Kidney (tissue), 14 donors: ENCODE results near the gene C9orf50. TPM values are rescaled to one million over a fixed set of nuclear protein-coding genes. Genes with fewer than 3 reads are reported as not detected.

Source experiments
- DNase-seq, 5 donors: peaks; one replicate each; pipeline ENCODE4 v3.0.0-alpha.2; 2013 to 2020
- FAIRE-seq: peaks from 2 replicates; lab custom pipeline; 2012; peaks lifted over from hg19 to GRCh38; lab: Jason Lieb, UNC
- H3K27ac ChIP-seq, 2 donors: one replicate each; pipeline ENCODE4 v1.7.0; 2013; ENCODE audit warnings: low read depth in 2 of 2, low read length in 2 of 2, inconsistent platforms in 1 of 2
- H3K27me3 ChIP-seq: one replicate; pipeline ENCODE4 v1.7.1; 2013; ENCODE audit warnings: low read length, inconsistent platforms; ENCODE audit not compliant: control insufficient read depth, insufficient read depth
- H3K36me3 ChIP-seq, 3 donors: one replicate each; pipeline versions ENCODE4 v1.7.0 to v1.7.1; 2013; ENCODE audit warnings: low read length in 3 of 3, control low read depth in 1 of 3, inconsistent platforms in 1 of 3; ENCODE audit not compliant: insufficient read depth in 3 of 3, control insufficient read depth in 2 of 3
- H3K4me1 ChIP-seq, 3 donors: one replicate each; pipeline versions ENCODE4 v1.7.0 to v1.7.1; 2013; ENCODE audit warnings: low read length in 3 of 3, inconsistent platforms in 1 of 3, low read depth in 1 of 3; ENCODE audit not compliant: control insufficient read depth in 2 of 3, insufficient read depth in 2 of 3
- H3K4me3 ChIP-seq, 3 donors: one replicate each; pipeline versions ENCODE4 v1.7.0 to v1.8.1; 2013; ENCODE audit warnings: low read length in 3 of 3, control low read depth in 1 of 3, inconsistent platforms in 1 of 3
- H3K9ac ChIP-seq, 3 donors: one replicate each; pipeline versions ENCODE4 v1.7.0 to v1.7.1; 2013; ENCODE audit warnings: low read length in 3 of 3, control low read depth in 1 of 3, inconsistent platforms in 1 of 3
- H3K9me3 ChIP-seq, 3 donors: one replicate each; pipeline versions ENCODE4 v1.7.0 to v1.7.1; 2013; ENCODE audit warnings: low read length in 3 of 3, control low read depth in 1 of 3, inconsistent platforms in 1 of 3; ENCODE audit not compliant: control insufficient read depth in 2 of 3, insufficient read depth in 1 of 3
- CTCF ChIP-seq: IDR thresholded peaks from 3 replicates; pipeline ENCODE4 v1.5.1; 2012; ENCODE audit warnings: mild to moderate bottlenecking, moderate library complexity, borderline replicate concordance; ENCODE audit not compliant: insufficient read depth; ENCODE audit errors: extremely low read depth
- intact Hi-C: fragments of 100-400 bp; cut with DNase I; formaldehyde crosslinking; loops from one replicate; pipeline ENCODE4 v1.11.1; 2022
- polyA plus RNA-seq: library from polyadenylated mRNA; stranded (reverse); fragments of 350-450 nt; fragmentation: Illumina TruSeq; extraction: RNeasy Lipid Tissue Mini Kit (QIAGEN cat#74804); gene quantifications from one replicate; pipeline ENCODE4 v1.2.3, GENCODE V29; 2014; ENCODE audit warnings: low read depth, low replicate concordance; ENCODE audit not compliant: insufficient read depth
- total RNA-seq: library from RNA; stranded (reverse); fragmentation: NEBNext Ultra II Directional; extraction: Animal tissue kit (Norgen Biotek cat#: 25700); gene quantifications from one replicate; pipeline ENCODE4 v1.2.1, GENCODE V29; 2021
- donor health status: control.
- donor health status: control.
- donor health status: control.
- donor health status: control.
- donor health status: control.
- donor health status: DM: yes; HTN: yes; CAD: no.
- donor health status: Normal renal cell carcinoma (clear cell type).

C9orf50 gene
- total and polyA plus RNA-seq, 2 donors from 2014 or later = 1.1 to 2.8 TPM

GRCh38 chr9:129575818-129576217, 45.1 kb downstream of the C9orf50 start:
- FAIRE-seq (no peak), DNase-seq (peak in 3 of 5 donors; percentile 58 to 76 (median 76))
- Histone ChIP-seq H3K4me3 (peak overlapping the region in 1 of 3 donors; percentile 20), H3K9me3 (no peaks in the 10 kb centered on the region), H3K27me3 (no peaks in the 10 kb centered on the region), H3K36me3 (no peaks in the 10 kb centered on the region), H3K4me1 (peaks cover 5 to 6% (median 6%) of the 10 kb centered on the region in 3 donors), H3K9ac (peak overlapping the region in 1 of 3 donors; percentile 11), H3K27ac (no peak overlapping the region)
- intact Hi-C loops = no loop called here
- no peak for TF ChIP-seq CTCF

GRCh38 chr9:129574911-129575585, 45.9 kb downstream of the C9orf50 start:
- no peaks in the 10 kb centered on the region for H3K9me3 ChIP-seq
- peaks cover 5 to 12% (median 9%) of the 10 kb centered on the region in 3 donors for H3K4me1 ChIP-seq
- no peak for DNase-seq
- no peaks in the 10 kb centered on the region for H3K36me3 ChIP-seq
- H3K9ac ChIP-seq = no peak overlapping the region
- TF ChIP-seq CTCF = no peak
- FAIRE-seq = no peak
- no peaks in the 10 kb centered on the region for H3K27me3 ChIP-seq
- H3K27ac ChIP-seq = no peak overlapping the region
- intact Hi-C loops = no loop called here
- H3K4me3 ChIP-seq = no peak overlapping the region

- FAIRE-seq (no peak), DNase-seq (no peak)
- H3K4me1 ChIP-seq = peaks cover 5 to 18% (median 16%) of the 10 kb centered on the region in 3 donors
- intact Hi-C loops = no loop called here
- no peak overlapping the region for H3K4me3 ChIP-seq
- H3K27ac ChIP-seq = no peak overlapping the region
- no peak overlapping the region for H3K9ac ChIP-seq
- no peak for TF ChIP-seq CTCF
- no peaks in the 10 kb centered on the region for H3K36me3 ChIP-seq
- H3K9me3 ChIP-seq = no peaks in the 10 kb centered on the region
- no peaks in the 10 kb centered on the region for H3K27me3 ChIP-seq
These were observed 46.9 kb downstream of the C9orf50 start for GRCh38 chr9:129573977-129574376.
